Colonic mucosa (tissue), 4 donors: ENCODE measurements around the gene PHACTR1. TPM values are rescaled to one million over a fixed set of nuclear protein-coding genes. Genes with fewer than 3 reads are reported as not detected.

Experiments used
- DNase-seq: peaks from one replicate; pipeline ENCODE4 v3.0.0-alpha.2; 2020
- H3K27ac ChIP-seq: fragments of 200-600 bp; one replicate; pipeline ENCODE4 v1.8.0; 2021
- H3K27me3 ChIP-seq: fragments of 200-600 bp; one replicate; pipeline ENCODE4 v1.8.0; 2021
- H3K36me3 ChIP-seq: fragments of 200-600 bp; one replicate; pipeline ENCODE4 v1.8.0; 2021
- H3K4me1 ChIP-seq: fragments of 200-600 bp; one replicate; pipeline ENCODE4 v1.8.0; 2021; ENCODE audit warnings: mild to moderate bottlenecking
- H3K4me3 ChIP-seq: fragments of 200-600 bp; one replicate; pipeline ENCODE4 v1.8.0; 2021
- H3K9ac ChIP-seq, 2 donors: one replicate each; pipeline ENCODE4 v1.7.0; 2013; ENCODE audit warnings: control low read depth in 2 of 2, low read depth in 2 of 2, low read length in 2 of 2
- H3K9me3 ChIP-seq: fragments of 200-600 bp; one replicate; pipeline ENCODE4 v1.8.0; 2021
- CTCF ChIP-seq: fragments of 200-600 bp; IDR thresholded peaks from one replicate; pipeline ENCODE4 v1.8.0; 2022; ENCODE audit warnings: antibody characterized with exemption, mild to moderate bottlenecking
- intact Hi-C: fragments of 100-400 bp; cut with DNase I; formaldehyde crosslinking; loops from one replicate; pipeline ENCODE4 v1.14.1; 2022
- total RNA-seq, 2 donors: library from RNA; stranded (reverse); fragmentation: NEBNext Ultra II Directional in 1 of 2; extraction: Animal tissue kit (Norgen Biotek cat#: 25700) in 1 of 2; gene quantifications; one replicate each; pipeline ENCODE4 v1.2.1, GENCODE V29; 2021
- donor health status: healthy.
- donor health status: DM: no; HTN: no; CAD: no.
- donor health status: DM: no; HTN: no; CAD: no.

Gene PHACTR1
- total RNA-seq, 2 donors from 2014 or later: 1.7 to 2.2 TPM

GRCh38 chr6:12869816-12870432 is 153.4 kb downstream of the PHACTR1 start:
- Histone ChIP-seq H3K27me3 (no peaks in the 10 kb centered on the region), H3K4me1 (no peaks in the 10 kb centered on the region), H3K9me3 (no peaks in the 10 kb centered on the region), H3K27ac (no peak overlapping the region), H3K9ac (no peak overlapping the region), H3K4me3 (no peak overlapping the region), H3K36me3 (no peaks in the 10 kb centered on the region)
- intact Hi-C loops: no loop called here
- no peak for DNase-seq
- TF ChIP-seq CTCF: no peak

- Histone ChIP-seq H3K9ac (no peak overlapping the region), H3K4me1 (no peaks in the 10 kb centered on the region), H3K36me3 (no peaks in the 10 kb centered on the region), H3K27me3 (no peaks in the 10 kb centered on the region), H3K27ac (no peak overlapping the region), H3K4me3 (no peak overlapping the region), H3K9me3 (no peaks in the 10 kb centered on the region)
- intact Hi-C loops: no loop called here
- DNase-seq: no peak
- TF ChIP-seq CTCF: no peak
Observed at GRCh38 chr6:12873691-12874090, 157.1 kb downstream of the PHACTR1 start.

- no peak for TF ChIP-seq CTCF
- DNase-seq: no peak
- intact Hi-C loops: no loop called here
- H3K27me3 ChIP-seq: no peaks in the 10 kb centered on the region
- no peak overlapping the region for H3K9ac ChIP-seq
- H3K4me3 ChIP-seq: no peak overlapping the region
- no peaks in the 10 kb centered on the region for H3K4me1 ChIP-seq
- H3K36me3 ChIP-seq: no peaks in the 10 kb centered on the region
- no peak overlapping the region for H3K27ac ChIP-seq
- H3K9me3 ChIP-seq: no peaks in the 10 kb centered on the region
Observed at GRCh38 chr6:12875051-12875450, 158.5 kb downstream of the PHACTR1 start.

- Histone ChIP-seq H3K36me3 (no peaks in the 10 kb centered on the region), H3K4me1 (no peaks in the 10 kb centered on the region), H3K27me3 (no peaks in the 10 kb centered on the region), H3K9me3 (no peaks in the 10 kb centered on the region), H3K4me3 (no peak overlapping the region), H3K27ac (no peak overlapping the region), H3K9ac (no peak overlapping the region)
- TF ChIP-seq CTCF: no peak
- DNase-seq: no peak
- intact Hi-C loops: no loop called here
Observed at GRCh38 chr6:12878741-12879140, 162.2 kb downstream of the PHACTR1 start.

- no peaks in the 10 kb centered on the region for H3K36me3 ChIP-seq
- intact Hi-C loops: no loop called here
- no peak overlapping the region for H3K27ac ChIP-seq
- TF ChIP-seq CTCF: no peak
- H3K9me3 ChIP-seq: no peaks in the 10 kb centered on the region
- no peaks in the 10 kb centered on the region for H3K4me1 ChIP-seq
- H3K9ac ChIP-seq: no peak overlapping the region
- DNase-seq: no peak
- no peaks in the 10 kb centered on the region for H3K27me3 ChIP-seq
- no peak overlapping the region for H3K4me3 ChIP-seq
Observed at GRCh38 chr6:12882761-12883290, 166.3 kb downstream of the PHACTR1 start.
